Large intestine (tissue), 3 donors: ENCODE results near the gene MYOF. TPM values are rescaled to one million over a fixed set of nuclear protein-coding genes. Genes with fewer than 3 reads are reported as not detected.
A peak's percentile ranks its signal among the peaks of the same experiment; 100 is the strongest.
"Not testable (repeated sequence)": the region's sequence is repeated elsewhere in the genome, so short reads cannot be mapped to it uniquely, and the experiment has no call there.

ENCODE experiments used
- DNase-seq, 2 donors: peaks; one replicate each; pipeline versions ENCODE4 v3.0.0 to v3.0.0-alpha.2; 2013
- H3K27ac ChIP-seq: one replicate; pipeline ENCODE4 v1.5.1; 2013; ENCODE audit warnings: low read length
- H3K27me3 ChIP-seq: 2 replicates; pipeline ENCODE4 v1.6.1; 2013; ENCODE audit warnings: low read length; ENCODE audit not compliant: control insufficient read depth, insufficient read depth
- H3K36me3 ChIP-seq: 2 replicates; pipeline ENCODE4 v1.6.1; 2013; ENCODE audit warnings: low read length; ENCODE audit not compliant: control insufficient read depth, insufficient read depth
- H3K4me1 ChIP-seq: one replicate; pipeline ENCODE4 v1.6.1; 2013; ENCODE audit warnings: low read length; ENCODE audit not compliant: control insufficient read depth, insufficient read depth
- H3K4me3 ChIP-seq: one replicate; pipeline ENCODE4 v1.5.1; 2013; ENCODE audit warnings: low read length
- H3K9me3 ChIP-seq: one replicate; pipeline ENCODE4 v1.6.1; 2013; ENCODE audit warnings: mild to moderate bottlenecking, low read depth, low read length, moderate library complexity; ENCODE audit not compliant: control insufficient read depth
- WGBS: methylation state at CpG from one replicate; pipeline ENCODE4 v1.1.5; 2013; ENCODE audit warnings: low lambda C conversion rate; ENCODE audit not compliant: insufficient coverage; 5-methylcytosine and 5-hydroxymethylcytosine counted together
- polyA plus RNA-seq: library from polyadenylated mRNA; unstranded; fragments of 120-200 nt; gene quantifications from one replicate; pipeline ENCODE4 v1.2.1, GENCODE V29; 2013

The MYOF gene
- polyA plus RNA-seq, 1 donor, result 31.6 TPM

GRCh38 chr10:93300288-93300917 is 181.7 kb downstream of the MYOF start:
- WGBS, result no CpG with 5 or more reads among the region's 7 CpGs
- Histone ChIP-seq H3K36me3 (no peaks in the 10 kb centered on the region), H3K27ac (no peak overlapping the region), H3K4me1 (no peaks in the 10 kb centered on the region), H3K9me3 (no peaks in the 10 kb centered on the region), H3K4me3 (no peak overlapping the region), H3K27me3 (peaks cover 13% of the 10 kb centered on the region)
- no peak for DNase-seq

DNA sequence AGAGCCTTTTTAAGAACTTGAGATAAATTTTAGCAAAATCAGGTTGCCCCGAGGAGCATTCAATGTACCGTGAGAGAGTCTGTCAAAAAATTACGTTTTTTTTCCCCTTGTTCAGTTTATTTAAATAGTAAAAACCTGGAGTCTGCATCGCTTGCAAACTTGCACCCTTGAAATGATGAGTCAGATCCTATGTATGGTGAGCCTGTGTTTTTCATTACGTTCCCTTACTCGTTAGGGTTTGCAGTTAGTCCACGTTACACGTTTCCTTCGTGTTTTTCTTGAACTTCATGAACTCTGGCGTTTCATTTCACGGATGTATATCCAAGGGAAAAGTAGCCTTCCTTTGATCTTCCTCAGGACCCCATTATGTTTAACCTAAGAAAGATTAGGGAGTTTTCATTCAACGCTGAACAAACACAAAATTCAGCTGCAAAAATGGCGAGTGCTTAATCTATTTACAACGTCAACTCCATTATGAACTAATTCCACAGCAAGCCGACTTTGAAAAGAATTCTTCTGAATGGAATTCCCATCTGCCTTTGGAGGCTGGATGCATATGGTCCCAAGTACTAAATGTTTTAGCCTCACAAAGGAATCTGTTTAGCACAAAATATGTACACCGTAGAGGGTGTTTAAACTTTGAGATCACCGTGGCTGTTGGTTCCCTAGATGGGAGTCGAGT is 182.4 kb downstream of the MYOF start:
- no peak overlapping the region for H3K27ac ChIP-seq
- no peaks in the 10 kb centered on the region for H3K9me3 ChIP-seq
- peaks cover 13% of the 10 kb centered on the region for H3K27me3 ChIP-seq
- no peak overlapping the region for H3K4me3 ChIP-seq
- no peaks in the 10 kb centered on the region for H3K36me3 ChIP-seq
- DNase-seq, result no peak
- 86% methylated on average over 5 of the region's 18 CpGs for WGBS
- no peaks in the 10 kb centered on the region for H3K4me1 ChIP-seq

- no peaks in the 10 kb centered on the region for H3K36me3 ChIP-seq
- DNase-seq, result no peak
- no CpG with 5 or more reads among the region's 6 CpGs for WGBS
Measured at GRCh38 chr10:93299195-93299594, 182.9 kb downstream of the MYOF start.

GRCh38 chr10:93296151-93296550 is 186.0 kb downstream of the MYOF start:
- no CpG with 5 or more reads among the region's 4 CpGs for WGBS
- peaks cover 13% of the 10 kb centered on the region for H3K27me3 ChIP-seq
- no peak overlapping the region for H3K4me3 ChIP-seq
- H3K4me1 ChIP-seq, result no peaks in the 10 kb centered on the region
- H3K36me3 ChIP-seq, result no peaks in the 10 kb centered on the region
- DNase-seq, result no peak
- H3K27ac ChIP-seq, result no peak overlapping the region
- H3K9me3 ChIP-seq, result no peaks in the 10 kb centered on the region

More at GRCh38 chr10:93299195-93299594, 182.9 kb downstream of the MYOF start:
- H3K4me1 ChIP-seq, result no peaks in the 10 kb centered on the region
- H3K9me3 ChIP-seq, result no peaks in the 10 kb centered on the region
- H3K27ac ChIP-seq, result no peak overlapping the region
- H3K4me3 ChIP-seq, result no peak overlapping the region
- H3K27me3 ChIP-seq, result peaks cover 13% of the 10 kb centered on the region

GRCh38 chr10:93293999-93294398 is 188.1 kb downstream of the MYOF start:
- Histone ChIP-seq H3K9me3 (no peaks in the 10 kb centered on the region), H3K27me3 (no peaks in the 10 kb centered on the region), H3K36me3 (no peaks in the 10 kb centered on the region), H3K27ac (no peak overlapping the region), H3K4me3 (no peak overlapping the region), H3K4me1 (no peaks in the 10 kb centered on the region)
- DNase-seq, result no peak
- WGBS, result no CpG with 5 or more reads among the region's 2 CpGs

DNA sequence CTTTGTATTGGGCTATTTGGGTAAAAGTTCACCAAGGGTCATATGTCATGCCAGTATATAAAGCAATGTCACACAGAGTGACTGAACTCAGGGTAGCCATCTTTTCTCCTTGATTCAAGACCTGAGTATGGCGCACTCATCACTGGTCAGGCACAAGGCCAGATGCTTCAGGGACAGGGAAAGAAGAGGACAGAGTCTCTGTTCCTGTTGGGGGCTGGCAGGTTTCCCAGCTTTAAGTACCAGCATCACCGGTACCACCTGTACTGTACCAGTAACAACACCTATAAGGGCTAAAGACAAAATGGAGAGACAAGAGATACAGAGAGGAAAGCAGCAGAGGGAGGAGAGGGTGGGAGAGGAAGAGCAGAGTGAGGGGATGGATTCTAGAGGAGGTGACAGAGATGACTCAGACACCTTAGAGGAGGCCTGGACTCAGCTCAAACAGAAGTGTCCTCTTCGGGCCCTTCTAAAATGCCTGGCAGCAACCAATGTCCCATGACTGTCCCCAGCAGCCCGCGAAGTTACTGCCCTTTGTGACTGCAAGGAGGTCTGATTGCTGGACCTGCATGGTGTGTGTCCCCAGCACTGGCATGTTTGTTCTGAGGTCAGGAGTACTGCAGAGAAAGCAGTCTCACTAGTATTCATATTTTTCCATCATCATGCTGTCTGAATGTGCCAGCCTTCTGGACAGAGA is 191.3 kb downstream of the MYOF start:
- Histone ChIP-seq H3K4me3 (no peak overlapping the region), H3K9me3 (no peaks in the 10 kb centered on the region), H3K36me3 (no peaks in the 10 kb centered on the region), H3K27ac (no peak overlapping the region), H3K4me1 (peaks cover 4% of the 10 kb centered on the region), H3K27me3 (no peaks in the 10 kb centered on the region)
- no CpG with 5 or more reads among the region's 5 CpGs for WGBS
- DNase-seq, result no peak

DNA sequence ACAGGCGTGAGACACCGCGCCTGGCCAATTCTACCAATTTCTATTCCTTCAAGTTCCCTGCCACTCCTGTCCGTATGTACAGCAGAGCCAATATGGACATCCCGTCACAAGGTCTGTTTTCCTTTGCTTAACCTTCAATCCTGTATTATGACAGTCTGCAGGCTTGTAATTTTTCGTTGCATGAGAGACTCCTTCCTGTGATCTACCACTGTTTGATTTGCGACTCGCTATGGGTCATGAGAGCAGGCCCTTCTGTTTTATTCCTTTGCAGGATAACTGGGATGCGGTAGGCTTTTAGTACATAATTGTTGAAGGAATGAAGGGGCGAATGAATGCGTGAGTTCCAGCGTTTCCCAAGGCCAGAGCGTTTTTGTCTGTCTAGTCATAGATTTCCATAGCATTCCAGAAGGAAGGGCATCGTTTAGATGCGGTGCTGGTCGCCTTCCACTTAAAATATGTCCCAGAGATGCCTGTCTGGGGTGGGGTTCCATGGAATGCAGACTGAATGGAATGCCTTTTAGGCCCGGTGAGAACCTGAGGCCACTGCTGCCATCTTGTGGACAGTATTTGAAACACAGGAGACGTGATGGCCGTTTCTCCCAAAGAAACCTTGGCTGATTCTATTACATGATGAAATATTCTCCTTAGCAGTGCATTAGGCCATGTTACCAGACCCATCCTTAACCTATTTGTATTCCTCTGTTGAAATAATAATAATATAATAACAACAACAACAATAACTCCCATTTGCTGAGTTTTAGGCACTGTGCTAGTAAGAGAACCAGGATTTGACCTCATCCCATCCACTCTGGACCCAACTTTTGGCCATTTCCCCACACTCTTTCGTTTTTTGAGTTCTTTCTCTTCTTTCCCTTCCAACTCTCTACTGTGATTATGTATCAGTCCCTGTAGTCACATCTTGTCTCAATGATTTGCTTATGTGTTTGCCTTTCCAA is 193.2 kb downstream of the MYOF start:
- Histone ChIP-seq H3K4me3 (no peak overlapping the region), H3K9me3 (no peaks in the 10 kb centered on the region), H3K4me1 (peaks cover 4% of the 10 kb centered on the region), H3K36me3 (no peaks in the 10 kb centered on the region), H3K27me3 (no peaks in the 10 kb centered on the region), H3K27ac (no peak overlapping the region)
- 67% methylated on average over 6 of the region's 20 CpGs for WGBS
- peak; percentile 63 to 67 for DNase-seq

GRCh38 chr10:93287775-93288174 is 194.4 kb downstream of the MYOF start:
- H3K4me3 ChIP-seq, result no peak overlapping the region
- no peaks in the 10 kb centered on the region for H3K9me3 ChIP-seq
- H3K27me3 ChIP-seq, result no peaks in the 10 kb centered on the region
- H3K27ac ChIP-seq, result no peak overlapping the region
- no peak for DNase-seq
- no peaks in the 10 kb centered on the region for H3K36me3 ChIP-seq
- WGBS, result no CpG with 5 or more reads among the region's 1 CpG
- H3K4me1 ChIP-seq, result peaks cover 4% of the 10 kb centered on the region

DNA sequence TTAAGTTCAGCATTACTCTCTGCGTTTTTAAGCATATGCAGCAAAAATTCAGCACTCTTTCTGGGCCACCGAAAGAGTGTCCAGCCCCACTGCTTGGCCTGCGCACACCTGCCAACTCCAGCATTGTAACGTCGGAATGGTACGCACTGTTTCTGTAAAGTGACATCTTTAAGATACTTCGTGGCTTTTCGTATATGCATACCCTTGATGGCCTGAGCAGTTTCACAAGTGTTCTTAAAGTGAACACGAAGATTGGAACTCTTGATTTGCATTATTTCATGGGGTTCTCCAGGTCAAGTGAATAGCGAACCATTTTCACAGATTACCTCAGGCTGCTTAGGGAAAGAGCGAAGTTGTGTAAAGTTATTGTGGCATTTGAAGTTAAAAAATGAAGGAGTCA is 197.9 kb downstream of the MYOF start:
- not testable (repeated sequence) for H3K27ac ChIP-seq, H3K4me3 ChIP-seq, H3K27me3 ChIP-seq, H3K36me3 ChIP-seq, H3K9me3 ChIP-seq, DNase-seq, H3K4me1 ChIP-seq
- 96% methylated on average over 5 of the region's 11 CpGs for WGBS

GRCh38 chr10:93281367-93281720 is 200.8 kb downstream of the MYOF start:
- WGBS, result no CpG with 5 or more reads among the region's 3 CpGs
- H3K4me3 ChIP-seq, result no peak overlapping the region
- no peaks in the 10 kb centered on the region for H3K9me3 ChIP-seq
- H3K36me3 ChIP-seq, result no peaks in the 10 kb centered on the region
- DNase-seq, result no peak
- no peaks in the 10 kb centered on the region for H3K27me3 ChIP-seq
- no peaks in the 10 kb centered on the region for H3K4me1 ChIP-seq
- H3K27ac ChIP-seq, result no peak overlapping the region
